Urinary bladder (tissue), 4 donors: Measurements from ENCODE around the gene TSPAN12. TPM values are rescaled to one million over a fixed set of nuclear protein-coding genes. Genes with fewer than 3 reads are reported as not detected.
A peak's percentile ranks its signal among the peaks of the same experiment; 100 is the strongest.

Source experiments
- DNase-seq: peaks from one replicate; pipeline ENCODE4 v3.0.0-alpha.2; 2015; ENCODE audit errors: extremely low spot score
- H3K27ac ChIP-seq: one replicate; pipeline ENCODE4 v1.5.1; 2013; ENCODE audit warnings: low read depth, mild to moderate bottlenecking, moderate library complexity
- H3K36me3 ChIP-seq: one replicate; pipeline ENCODE4 v1.6.1; 2013; ENCODE audit warnings: mild to moderate bottlenecking, moderate library complexity; ENCODE audit not compliant: insufficient read depth
- H3K4me1 ChIP-seq: one replicate; pipeline ENCODE4 v1.6.1; 2013; ENCODE audit warnings: mild to moderate bottlenecking, moderate library complexity; ENCODE audit not compliant: insufficient read depth
- H3K4me3 ChIP-seq: one replicate; pipeline ENCODE4 v1.5.1; 2013; ENCODE audit warnings: low read depth, low read length
- WGBS: extraction: QIAGEN DNeasy Blood & Tissue Kit; methylation state at CpG from one replicate; pipeline ENCODE4 v1.1.7; 2013; 5-methylcytosine and 5-hydroxymethylcytosine counted together
- polyA plus RNA-seq: library from polyadenylated mRNA; stranded (reverse); fragments of 200-250 nt; gene quantifications from one replicate; pipeline ENCODE4 v1.2.3, GENCODE V29; 2013
- total RNA-seq: library from RNA; depleted of rRNA; stranded (reverse); fragments of >200 nt; gene quantifications from one replicate; pipeline ENCODE4 v1.2.3, GENCODE V29; 2014
- donor health status: healthy with polysubstance abuse.
- donor health status: healthy.

The TSPAN12 gene
- total and polyA plus RNA-seq, 2 donors = 13.8 to 29.4 TPM

DNA sequence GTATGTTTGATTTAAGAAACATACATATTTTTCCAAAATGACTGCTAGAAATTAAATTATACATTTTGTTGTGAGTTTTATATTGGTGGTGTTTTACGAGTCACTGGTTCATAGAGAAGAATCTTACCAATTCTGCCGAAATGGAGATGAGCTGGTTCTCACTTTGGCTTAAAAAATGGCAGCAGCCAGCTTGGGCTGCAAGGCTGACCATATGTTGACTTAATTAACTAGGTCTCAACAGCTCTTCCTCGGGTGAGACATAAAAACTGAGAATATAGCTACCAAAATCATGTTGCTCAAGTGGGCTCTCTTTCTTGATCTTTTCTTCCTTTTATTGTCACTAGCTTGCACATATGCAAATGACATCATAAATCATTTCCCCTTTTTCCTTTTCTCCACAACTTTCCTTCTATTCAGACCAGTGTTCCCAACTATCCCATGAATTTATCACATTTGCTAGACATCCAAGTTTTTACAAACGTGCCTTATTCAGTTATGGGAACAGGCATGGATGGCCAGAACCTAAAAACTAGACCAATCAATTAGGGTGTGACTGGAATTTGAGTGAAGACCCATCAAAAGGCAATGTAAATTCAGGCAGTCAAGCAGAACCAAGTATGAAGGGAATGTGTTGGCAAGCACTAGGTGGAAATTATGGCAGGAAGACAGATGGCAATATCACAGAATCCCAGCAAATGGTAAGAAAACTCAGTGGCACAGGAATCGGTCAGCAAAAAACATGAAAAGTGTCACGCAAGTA is 6.4 kb upstream of the TSPAN12 start:
- H3K36me3 ChIP-seq = no peaks in the 10 kb centered on the region
- 90% methylated on average over 6 of the region's 6 CpGs for WGBS
- H3K27ac ChIP-seq = no peak overlapping the region
- H3K4me1 ChIP-seq = no peaks in the 10 kb centered on the region
- no peak for DNase-seq
- no peak overlapping the region for H3K4me3 ChIP-seq

DNA sequence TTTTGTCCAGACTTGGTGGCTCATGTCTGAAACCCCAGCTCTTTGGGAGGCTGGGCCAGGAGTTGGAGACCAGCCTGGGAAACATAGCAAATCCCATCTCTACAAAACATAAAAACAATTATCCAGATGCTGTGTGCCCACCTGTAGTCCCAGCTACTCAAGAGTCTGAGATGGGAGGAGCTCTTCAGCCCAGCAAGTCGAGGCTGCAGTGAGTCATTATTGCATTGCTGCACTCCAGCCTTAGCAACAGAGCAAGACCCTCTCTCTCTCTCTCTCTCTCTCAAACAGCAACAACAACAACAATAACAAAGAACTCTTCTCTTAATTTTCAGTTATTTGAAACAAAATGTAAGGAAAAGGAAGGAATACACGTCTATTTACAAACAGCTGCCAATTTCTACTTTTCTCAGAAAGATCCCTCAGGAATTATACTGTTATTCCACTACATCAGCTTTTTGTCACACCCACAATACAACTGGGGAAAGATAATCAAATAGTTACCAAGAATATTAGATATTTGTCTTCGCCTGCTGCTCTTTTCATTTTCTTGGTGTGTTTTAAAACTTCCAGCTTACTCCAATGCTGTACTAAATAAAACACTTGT is 5.1 kb upstream of the TSPAN12 start:
- DNase-seq = no peak
- Histone ChIP-seq H3K36me3 (no peaks in the 10 kb centered on the region), H3K4me1 (no peaks in the 10 kb centered on the region), H3K4me3 (no peak overlapping the region), H3K27ac (no peak overlapping the region)
- 57% methylated on average over 3 of the region's 3 CpGs for WGBS

DNA sequence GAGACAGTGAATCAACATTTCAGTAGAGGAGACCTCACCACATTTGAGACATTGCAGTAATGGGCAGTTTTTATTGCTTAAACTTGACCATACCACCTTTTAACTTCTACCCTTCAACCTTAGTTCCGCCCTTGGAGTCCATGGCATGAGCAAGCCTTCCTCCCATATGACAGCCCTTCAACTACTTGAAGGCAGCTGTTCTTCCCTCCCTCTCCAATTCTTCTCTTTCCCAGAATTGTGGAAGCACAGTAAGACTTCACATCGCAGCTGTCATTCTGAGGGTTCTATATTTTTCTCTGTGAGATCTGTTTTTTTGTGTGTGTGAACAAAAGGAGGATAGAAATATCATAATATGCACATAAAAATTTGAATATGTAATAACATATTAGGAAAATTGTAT is 2.2 kb upstream of the TSPAN12 start:
- peaks cover 1% of the 10 kb centered on the region for H3K4me1 ChIP-seq
- no peaks in the 10 kb centered on the region for H3K36me3 ChIP-seq
- H3K4me3 ChIP-seq = no peak overlapping the region
- no peak overlapping the region for H3K27ac ChIP-seq
- DNase-seq = no peak
- 96% methylated on average over 2 of the region's 2 CpGs for WGBS

DNA sequence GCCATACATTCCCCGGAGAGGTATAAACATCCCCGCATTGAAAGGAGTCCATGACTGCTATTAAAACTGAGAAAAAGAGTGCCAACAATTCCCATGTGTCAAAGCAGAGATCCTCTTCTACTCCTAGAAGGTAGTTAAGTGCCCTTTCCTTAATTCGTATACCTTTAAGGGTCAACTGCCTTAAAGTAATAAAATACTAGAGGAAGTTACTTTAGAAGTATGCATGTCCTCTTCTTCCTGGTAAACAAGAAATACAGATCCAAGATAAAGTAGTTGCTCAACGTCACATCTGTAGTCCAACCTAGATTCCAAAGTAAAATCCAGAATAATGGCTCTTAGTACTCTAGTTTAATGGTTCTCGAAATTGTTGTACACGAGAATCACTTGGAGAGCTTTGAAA is 1.5 kb upstream of the TSPAN12 start:
- H3K27ac ChIP-seq = no peak overlapping the region
- no peaks in the 10 kb centered on the region for H3K36me3 ChIP-seq
- peaks cover 1% of the 10 kb centered on the region for H3K4me1 ChIP-seq
- WGBS = 69% methylated on average over 6 of the region's 6 CpGs
- no peak overlapping the region for H3K4me3 ChIP-seq
- no peak for DNase-seq

DNA sequence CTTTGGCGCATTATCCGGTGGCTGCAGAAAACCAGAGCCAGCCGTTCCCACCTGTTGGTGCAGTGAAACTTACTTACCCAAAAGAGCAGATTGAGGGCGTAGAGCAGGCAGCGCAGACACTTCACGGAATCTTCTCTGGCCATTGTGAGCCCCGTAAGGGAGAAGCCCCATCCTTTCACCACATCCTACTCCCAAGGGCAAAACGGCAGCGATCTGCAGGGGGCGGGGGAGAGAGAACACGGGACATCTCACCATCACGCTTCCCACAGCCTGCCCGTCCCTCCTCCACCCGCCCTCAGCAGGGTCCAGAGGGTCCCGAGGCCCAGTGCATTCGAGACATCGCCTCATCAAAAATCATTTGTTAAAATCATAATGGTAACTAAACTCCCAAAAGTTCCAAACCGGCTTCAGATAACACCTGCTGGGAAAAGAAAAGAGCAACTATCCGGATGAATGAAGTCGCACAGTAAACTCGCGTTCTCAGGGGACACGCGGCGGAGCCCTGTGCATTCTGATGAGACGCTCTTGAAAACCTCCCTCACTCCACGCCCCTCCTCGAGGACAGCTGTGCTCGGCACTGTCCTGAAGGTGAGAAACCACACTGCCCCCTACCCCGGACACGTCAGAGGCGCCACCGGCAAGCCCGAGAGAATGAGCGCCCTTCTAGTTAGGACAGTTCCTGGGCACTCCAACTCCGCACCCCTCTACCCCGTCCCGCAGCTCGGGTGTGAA is 1.2 kb downstream of the TSPAN12 start:
- no peaks in the 10 kb centered on the region for H3K36me3 ChIP-seq
- H3K4me3 ChIP-seq = peak overlapping the region; percentile 78
- 2% methylated on average over 39 of the region's 39 CpGs for WGBS
- DNase-seq = no peak
- H3K27ac ChIP-seq = no peak overlapping the region
- peaks cover 1% of the 10 kb centered on the region for H3K4me1 ChIP-seq

DNA sequence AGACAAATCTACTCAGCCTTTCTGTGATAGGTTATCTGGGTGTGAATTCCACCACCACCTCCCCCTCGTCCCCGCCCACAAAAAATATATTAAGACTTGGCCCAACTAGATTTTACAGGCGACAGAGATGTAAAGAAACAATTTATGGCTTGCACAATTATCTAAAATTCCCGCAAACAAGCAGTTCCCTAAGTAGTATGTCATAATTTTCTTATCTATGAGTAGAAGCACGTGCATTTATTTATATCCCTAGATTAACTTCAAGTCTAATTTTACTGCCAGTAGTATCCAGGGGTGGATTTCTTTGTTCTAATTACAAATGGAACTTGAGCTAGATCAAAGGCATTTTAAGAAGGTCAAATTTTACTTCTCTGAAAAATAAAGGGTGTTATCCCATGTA is 1.7 kb downstream of the TSPAN12 start:
- peak overlapping the region; percentile 78 for H3K4me3 ChIP-seq
- peaks cover 1% of the 10 kb centered on the region for H3K4me1 ChIP-seq
- no peak for DNase-seq
- no peaks in the 10 kb centered on the region for H3K36me3 ChIP-seq
- WGBS = 53% methylated on average over 5 of the region's 5 CpGs
- no peak overlapping the region for H3K27ac ChIP-seq

DNA sequence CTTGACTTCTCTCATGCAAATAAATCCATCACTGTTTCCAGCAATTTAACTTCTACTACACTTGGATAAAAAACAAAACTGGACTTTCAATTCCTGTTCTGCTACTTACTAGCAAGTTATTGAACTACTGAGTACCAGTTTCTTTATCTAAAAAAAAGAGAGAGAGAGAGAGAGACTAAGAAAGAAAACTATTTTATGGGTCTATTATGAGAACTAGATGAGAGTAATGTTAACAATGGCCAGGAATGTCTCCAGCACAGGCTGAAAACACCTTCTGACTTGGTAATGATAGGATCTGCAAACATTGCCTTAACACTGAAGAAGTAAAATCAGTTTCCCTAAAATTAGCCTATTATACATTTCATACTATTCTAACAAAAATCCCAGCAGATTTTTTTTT is 5.2 kb downstream of the TSPAN12 start:
- DNase-seq = no peak
- Histone ChIP-seq H3K36me3 (no peaks in the 10 kb centered on the region), H3K27ac (no peak overlapping the region), H3K4me1 (peaks cover 1% of the 10 kb centered on the region), H3K4me3 (no peak overlapping the region)

DNA sequence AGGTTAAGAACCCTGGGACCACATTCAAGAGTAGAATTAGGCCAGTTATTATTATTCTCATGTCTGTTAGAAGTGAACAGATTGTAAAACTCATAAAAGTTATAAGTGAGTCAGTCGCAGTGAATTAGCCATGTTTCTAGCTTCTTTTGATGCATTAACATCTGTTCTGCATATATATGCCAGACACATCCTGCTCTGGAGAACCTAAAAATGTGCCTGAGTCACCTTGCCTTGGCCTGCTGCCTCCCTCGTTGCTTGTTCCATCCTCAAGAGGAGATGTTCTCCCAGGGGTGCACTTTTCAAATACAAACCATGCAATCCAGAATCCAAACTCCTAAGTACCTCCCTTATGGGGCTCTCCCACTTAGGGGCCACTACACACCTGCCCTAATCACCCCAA is 14.8 kb downstream of the TSPAN12 start:
- 68% methylated on average over 2 of the region's 2 CpGs for WGBS
- DNase-seq = no peak
- no peak overlapping the region for H3K4me3 ChIP-seq
- H3K27ac ChIP-seq = no peak overlapping the region
- H3K36me3 ChIP-seq = no peaks in the 10 kb centered on the region
- H3K4me1 ChIP-seq = no peaks in the 10 kb centered on the region

DNA sequence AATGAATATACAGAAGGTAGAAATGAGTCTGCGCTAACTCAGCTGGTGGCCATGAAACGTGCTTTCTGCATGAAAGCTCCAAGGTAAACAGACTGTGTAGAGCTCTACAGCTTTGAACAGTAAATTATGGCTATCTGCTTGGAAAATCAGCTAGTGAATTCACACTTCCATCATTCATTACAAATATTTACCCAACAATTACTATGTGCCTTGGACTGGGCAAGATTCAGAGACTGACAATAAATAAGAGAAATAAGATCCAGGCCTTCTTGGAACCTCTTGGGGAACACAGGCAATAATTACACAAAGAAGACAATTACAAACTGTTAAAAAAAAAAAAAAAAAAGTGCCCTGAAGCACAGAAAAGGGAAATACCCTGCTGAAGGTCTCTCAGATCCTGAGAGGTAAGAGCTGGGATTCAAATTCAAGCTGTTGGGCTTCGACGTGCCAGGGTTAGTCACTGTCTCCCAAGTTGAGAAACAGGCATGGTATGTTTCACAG is 15.8 kb downstream of the TSPAN12 start:
- no peak for DNase-seq
- Histone ChIP-seq H3K4me1 (no peaks in the 10 kb centered on the region), H3K27ac (no peak overlapping the region), H3K36me3 (no peaks in the 10 kb centered on the region), H3K4me3 (no peak overlapping the region)
- WGBS = 85% methylated on average over 4 of the region's 4 CpGs

DNA sequence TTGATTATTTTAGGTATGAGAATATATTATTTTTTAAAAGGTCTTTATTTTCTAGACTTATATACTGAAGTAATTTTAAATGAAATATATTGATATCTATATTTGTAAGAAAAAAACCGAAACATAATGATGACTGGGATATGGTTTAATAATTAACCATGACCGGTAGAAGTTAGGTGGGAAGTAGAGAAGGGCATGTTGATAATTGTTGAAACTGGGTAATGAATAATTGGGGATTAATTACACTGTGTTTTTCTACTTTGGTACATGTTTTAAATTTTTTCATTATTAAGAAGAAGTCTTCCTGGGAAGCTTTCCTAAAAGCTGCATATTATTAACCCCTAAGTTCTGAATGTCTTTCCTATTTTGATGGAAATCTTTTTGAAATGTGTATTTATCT is 16.3 kb downstream of the TSPAN12 start:
- DNase-seq = no peak
- Histone ChIP-seq H3K36me3 (no peaks in the 10 kb centered on the region), H3K4me3 (no peak overlapping the region), H3K4me1 (no peaks in the 10 kb centered on the region), H3K27ac (no peak overlapping the region)
- 92% methylated on average over 2 of the region's 2 CpGs for WGBS

DNA sequence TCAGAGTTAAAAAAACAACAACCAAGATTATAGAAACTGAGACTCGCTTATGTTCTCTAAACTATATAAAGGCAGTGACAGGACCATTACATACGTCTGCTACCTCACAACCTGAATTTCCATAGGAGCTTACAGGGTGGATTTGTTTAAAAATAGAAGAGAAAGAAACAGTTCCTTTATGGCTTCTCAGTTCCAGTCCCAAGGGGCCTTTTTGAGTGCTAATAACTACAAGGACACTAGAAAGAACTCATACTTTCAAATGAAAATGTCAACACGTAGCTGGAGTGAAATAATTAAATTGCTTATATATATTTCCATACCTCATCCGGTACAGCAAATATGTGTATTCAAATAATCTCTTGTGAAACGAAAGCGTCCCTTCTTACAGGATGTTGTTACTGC is 19.7 kb downstream of the TSPAN12 start:
- no peak for DNase-seq
- Histone ChIP-seq H3K27ac (no peak overlapping the region), H3K4me1 (no peaks in the 10 kb centered on the region), H3K36me3 (peaks cover 2% of the 10 kb centered on the region), H3K4me3 (no peak overlapping the region)
- 76% methylated on average over 6 of the region's 6 CpGs for WGBS

DNA sequence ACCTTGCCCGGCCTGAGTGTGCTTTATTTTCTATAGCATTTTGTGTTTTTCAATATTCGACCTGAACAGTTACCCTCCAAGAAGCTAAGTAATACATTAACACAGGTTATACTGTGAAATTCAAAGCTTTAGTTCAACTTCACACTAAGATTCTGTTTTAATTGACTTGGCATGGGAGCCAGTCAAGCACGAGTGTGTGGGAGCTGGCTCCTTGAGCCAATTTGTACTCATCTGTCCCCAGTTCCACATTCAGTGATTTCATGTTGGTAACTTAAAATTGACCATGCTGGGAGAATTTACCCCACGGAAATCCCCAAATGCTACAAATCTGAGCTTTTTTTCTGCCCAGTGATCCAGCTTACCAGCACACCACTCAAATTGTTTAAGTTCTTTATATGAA is 20.3 kb downstream of the TSPAN12 start:
- WGBS = 92% methylated on average over 4 of the region's 4 CpGs
- DNase-seq = no peak
- Histone ChIP-seq H3K4me3 (no peak overlapping the region), H3K36me3 (peaks cover 2% of the 10 kb centered on the region), H3K4me1 (no peaks in the 10 kb centered on the region), H3K27ac (no peak overlapping the region)

DNA sequence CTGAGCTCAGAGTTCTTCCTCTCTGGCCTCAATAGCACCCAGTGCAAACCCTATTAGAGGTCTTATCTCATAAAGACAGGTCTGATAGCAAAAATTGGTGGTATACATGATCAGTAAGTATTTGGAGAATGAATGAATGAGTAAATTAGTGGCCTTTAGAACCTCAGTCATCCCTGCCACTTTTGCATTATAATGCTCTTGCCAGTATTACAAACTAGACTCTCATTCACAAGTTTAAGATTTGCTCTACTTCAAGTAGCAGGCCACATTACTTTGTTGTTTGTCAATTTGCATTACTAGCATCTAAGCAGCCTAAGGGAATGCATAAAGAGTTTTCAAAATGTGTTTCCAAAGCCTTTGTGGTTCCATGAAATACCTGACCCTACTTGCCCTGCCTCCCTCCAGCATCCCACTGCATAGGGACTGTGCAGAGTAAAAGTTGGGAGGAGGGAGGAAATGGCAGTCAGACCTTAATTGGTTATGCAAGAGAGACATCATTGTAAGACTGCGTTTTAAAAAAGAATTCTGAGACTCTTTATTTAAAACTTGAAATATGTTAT is 21.3 kb downstream of the TSPAN12 start:
- peaks cover 2% of the 10 kb centered on the region for H3K36me3 ChIP-seq
- no peaks in the 10 kb centered on the region for H3K4me1 ChIP-seq
- no peak for DNase-seq
- no peak overlapping the region for H3K4me3 ChIP-seq
- no peak overlapping the region for H3K27ac ChIP-seq
- 96% methylated on average over 1 of the region's 1 CpG for WGBS

DNA sequence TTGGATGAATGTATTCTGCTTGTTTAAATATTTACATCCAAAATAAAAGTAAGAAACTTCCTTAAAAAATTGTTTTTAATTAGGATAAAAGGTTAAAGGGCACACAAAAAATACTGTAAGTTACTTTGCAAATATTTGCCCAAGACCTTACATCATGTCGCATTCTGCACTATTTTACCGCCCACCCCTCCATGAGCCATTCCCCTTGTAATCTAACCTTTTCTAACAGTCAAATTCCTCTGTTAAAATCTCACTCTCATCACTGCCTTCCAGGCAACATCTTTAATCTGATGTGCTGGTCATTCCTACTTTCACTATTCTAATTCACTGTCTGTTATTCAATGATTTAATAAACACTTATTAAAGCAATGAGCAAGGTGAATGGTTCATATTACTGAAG is 23.2 kb downstream of the TSPAN12 start:
- WGBS = 97% methylated on average over 2 of the region's 2 CpGs
- DNase-seq = no peak
- H3K4me3 ChIP-seq = no peak overlapping the region

More for the DNA sequence above, 23.2 kb downstream of the TSPAN12 start:
- H3K4me1 ChIP-seq = no peaks in the 10 kb centered on the region
- no peak overlapping the region for H3K27ac ChIP-seq
- peaks cover 2% of the 10 kb centered on the region for H3K36me3 ChIP-seq
